ENCODE measurements around the gene KIF26B.

KIF26B gene

DNA sequence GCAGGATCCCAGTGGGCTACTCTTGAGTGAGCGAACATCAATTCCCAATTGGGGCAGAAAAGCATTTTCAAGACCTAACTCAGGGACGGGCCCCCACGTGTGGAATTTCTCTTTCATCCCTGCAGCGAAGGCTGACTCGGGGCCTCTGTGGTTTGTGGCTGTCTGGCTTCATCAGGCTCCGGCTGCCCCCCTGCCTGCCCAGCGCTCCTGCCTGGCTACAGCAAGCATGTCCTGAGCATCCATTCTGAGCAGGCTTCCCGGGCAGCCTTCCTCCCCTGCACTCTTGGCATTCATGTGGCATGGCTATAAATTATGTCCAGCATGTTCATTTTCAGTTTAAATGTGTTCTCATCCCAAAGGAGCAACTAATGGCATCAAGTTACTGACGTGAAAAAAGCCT is 588.1 kb downstream of the KIF26B start:
- in situ Hi-C loops (cut with HindIII; ENCODE audit: low pct_unique_long_range_greater_than_20kb, low sequenced_read_pairs) = no loop called here
- TF ChIP-seq JUND (IDR thresholded peaks at IDR 0.05; ENCODE audit: low read depth) = no peak
- no peak for DNase-seq (ENCODE audit: low read depth in 1 of 2, low spot score in 1 of 2)

DNA sequence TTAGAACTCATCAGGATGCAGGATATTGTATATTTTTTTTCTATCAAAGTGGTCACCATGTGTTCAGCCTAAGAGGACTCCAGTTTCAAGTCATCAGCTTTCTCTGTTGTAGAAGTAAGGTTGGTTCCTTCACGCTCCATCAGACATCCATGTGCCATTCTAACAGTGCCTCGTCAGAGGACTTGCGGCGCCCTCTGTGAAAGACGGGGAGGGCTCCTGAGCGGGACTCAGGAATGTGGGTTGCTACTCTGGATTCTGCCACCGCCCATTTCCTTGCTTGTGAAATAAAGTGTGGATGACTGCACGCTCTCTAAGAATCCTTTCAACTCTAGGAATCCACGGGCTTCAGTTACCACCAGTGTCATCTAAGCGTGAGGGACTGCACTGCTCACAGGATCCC is 593.5 kb downstream of the KIF26B start:
- TF ChIP-seq JUND (IDR thresholded peaks at IDR 0.05; ENCODE audit: low read depth) = no peak
- in situ Hi-C loops (cut with HindIII; ENCODE audit: low pct_unique_long_range_greater_than_20kb, low sequenced_read_pairs) = no loop called here
- DNase-seq (ENCODE audit: low read depth in 1 of 2, low spot score in 1 of 2) = no peak

DNA sequence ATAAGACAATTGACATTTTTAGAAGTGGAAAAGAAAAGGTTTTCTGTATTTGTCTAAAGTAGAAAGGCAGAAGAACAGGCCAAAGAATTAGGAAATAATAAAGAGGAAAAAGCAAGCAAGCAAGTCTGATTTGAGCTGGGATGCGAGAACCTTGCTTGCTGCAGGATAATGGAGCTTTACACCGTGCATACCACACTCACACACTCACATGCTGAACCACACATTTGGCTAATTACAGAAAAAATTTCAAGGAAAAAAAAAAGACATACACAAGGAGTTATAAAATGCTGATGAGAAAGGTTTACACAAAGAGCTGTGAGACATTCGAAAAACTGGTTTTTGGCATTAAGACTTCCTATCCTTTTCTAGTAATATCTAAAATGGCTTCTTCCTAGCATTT is 593.9 kb downstream of the KIF26B start:
- TF ChIP-seq JUND (IDR thresholded peaks at IDR 0.05; ENCODE audit: low read depth) = no peak
- DNase-seq (ENCODE audit: low read depth in 1 of 2, low spot score in 1 of 2) = no peak
- in situ Hi-C loops (cut with HindIII; ENCODE audit: low pct_unique_long_range_greater_than_20kb, low sequenced_read_pairs) = no loop called here

DNA sequence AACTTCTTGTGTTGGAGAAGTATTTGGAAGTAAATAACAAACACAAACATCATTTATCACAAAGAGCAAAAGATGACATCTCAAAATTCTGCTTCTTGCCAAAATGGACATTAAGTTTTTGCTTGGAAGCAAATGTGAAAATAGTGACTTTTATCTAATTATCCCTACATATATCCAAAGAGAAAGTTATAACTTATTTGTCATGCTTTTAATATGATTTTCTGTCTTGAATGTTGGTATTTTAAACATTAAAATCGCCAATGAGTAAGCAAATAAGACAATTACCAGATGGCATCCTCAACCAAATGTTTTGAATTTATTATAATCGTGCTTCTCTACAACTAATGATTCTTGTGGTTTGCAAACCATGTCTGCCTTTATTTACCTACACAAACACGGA is 594.3 kb downstream of the KIF26B start:
- in situ Hi-C loops (cut with HindIII; ENCODE audit: low pct_unique_long_range_greater_than_20kb, low sequenced_read_pairs) = no loop called here
- TF ChIP-seq JUND (IDR thresholded peaks at IDR 0.05; ENCODE audit: low read depth) = no peak
- no peak for DNase-seq (ENCODE audit: low read depth in 1 of 2, low spot score in 1 of 2)

DNA sequence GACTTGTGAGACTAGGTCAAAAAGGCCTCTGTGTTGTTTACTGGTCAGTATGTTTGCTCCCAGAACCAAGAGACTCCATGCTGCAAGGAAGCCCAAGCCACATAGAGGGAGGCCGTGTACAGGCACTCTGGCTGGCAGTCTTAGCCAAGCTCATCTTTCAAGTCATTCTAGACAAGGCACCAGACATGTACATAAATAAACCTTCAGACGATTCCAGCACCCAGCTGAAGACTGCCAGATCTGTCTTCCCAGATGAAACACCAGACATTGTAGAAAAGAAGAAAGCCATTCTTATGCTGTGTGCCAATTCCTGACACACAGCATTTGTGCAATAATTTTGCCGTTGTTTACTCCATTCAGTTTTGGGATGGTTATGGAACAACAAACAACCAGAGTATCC is 595.5 kb downstream of the KIF26B start:
- DNase-seq (ENCODE audit: low read depth in 1 of 2, low spot score in 1 of 2) = no peak
- in situ Hi-C loops (cut with HindIII; ENCODE audit: low pct_unique_long_range_greater_than_20kb, low sequenced_read_pairs) = no loop called here
- TF ChIP-seq JUND (IDR thresholded peaks at IDR 0.05; ENCODE audit: low read depth) = no peak

DNA sequence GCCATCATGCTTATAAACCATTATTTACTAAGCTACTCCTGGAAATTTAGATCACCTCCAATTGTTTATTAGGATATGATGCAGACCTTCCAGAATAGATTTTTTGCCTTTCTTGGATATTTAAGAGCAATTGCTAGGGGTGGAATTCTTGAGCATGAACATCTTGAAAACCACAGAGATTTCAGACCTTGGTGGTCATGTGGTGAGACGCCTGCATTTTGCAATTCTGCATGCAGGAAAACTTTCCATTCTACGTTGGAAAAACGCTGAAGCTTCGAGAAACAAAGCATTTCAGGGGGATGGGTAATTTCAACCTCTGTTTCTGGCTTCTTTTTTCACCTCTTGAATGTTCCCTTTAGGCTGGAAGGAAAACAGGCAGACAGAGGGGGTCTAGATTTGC is 596.3 kb downstream of the KIF26B start:
- no peak for TF ChIP-seq JUND (IDR thresholded peaks at IDR 0.05; ENCODE audit: low read depth)
- in situ Hi-C loops (cut with HindIII; ENCODE audit: low pct_unique_long_range_greater_than_20kb, low sequenced_read_pairs) = no loop called here
- no peak for DNase-seq (ENCODE audit: low read depth in 1 of 2, low spot score in 1 of 2)

DNA sequence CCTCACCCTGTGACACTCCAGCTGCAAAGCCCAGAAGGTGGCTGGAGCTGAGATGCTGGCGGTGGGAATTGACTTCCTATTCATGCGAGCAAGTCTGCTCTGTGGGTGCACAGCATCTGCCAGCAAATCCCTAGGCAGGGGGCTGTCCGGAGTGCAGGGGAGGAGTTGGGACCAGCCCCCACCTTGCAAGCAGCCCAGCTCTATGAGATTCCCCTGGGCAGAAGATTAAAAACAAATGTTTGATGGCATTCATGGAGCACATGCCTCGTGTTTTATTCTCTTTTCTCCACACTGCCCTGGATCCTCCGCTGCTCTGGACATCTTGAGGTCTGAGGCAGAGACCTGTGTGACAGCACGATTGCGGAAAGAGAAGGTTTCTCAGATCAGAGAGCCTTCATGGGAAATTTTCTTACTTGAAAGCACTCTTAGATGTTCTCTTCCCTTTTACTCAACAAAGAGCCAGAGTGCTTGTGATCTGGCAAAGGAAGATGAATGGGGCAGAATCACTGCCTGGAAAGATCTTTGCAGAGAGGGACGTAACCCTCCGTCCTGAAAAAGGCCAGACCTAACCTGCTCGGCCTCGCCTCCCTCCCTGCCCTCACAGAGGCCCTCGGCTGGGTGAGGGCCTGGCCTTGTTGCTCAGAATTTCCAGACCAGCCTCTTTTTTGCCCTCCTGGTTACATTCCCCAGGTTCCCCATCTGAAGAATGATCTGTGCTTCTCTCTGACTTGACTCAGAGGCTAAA is 597.1 kb downstream of the KIF26B start:
- in situ Hi-C loops (cut with HindIII; ENCODE audit: low pct_unique_long_range_greater_than_20kb, low sequenced_read_pairs) = no loop called here
- DNase-seq (ENCODE audit: low read depth in 1 of 2, low spot score in 1 of 2) = no peak
- no peak for TF ChIP-seq JUND (IDR thresholded peaks at IDR 0.05; ENCODE audit: low read depth)

DNA sequence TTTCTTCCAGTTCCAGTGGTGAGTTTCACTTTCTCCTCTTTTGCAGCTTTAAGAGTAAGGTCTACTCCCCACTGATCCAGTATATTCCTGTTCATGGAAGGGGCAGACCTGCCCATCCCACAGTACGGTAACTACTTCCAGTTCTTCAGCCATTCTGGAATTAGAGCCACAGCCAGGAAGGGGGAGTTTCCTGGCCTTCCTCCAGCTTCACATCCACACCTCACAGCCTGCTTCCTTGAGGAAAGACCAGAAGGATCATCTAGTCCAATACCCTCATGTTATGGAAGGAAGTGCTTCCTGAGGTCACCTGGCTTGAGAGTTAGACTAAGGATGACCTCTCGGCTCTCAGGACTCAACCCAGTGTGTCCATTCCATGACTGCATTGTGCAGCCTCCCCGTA is 597.8 kb downstream of the KIF26B start:
- no peak for TF ChIP-seq JUND (IDR thresholded peaks at IDR 0.05; ENCODE audit: low read depth)
- in situ Hi-C loops (cut with HindIII; ENCODE audit: low pct_unique_long_range_greater_than_20kb, low sequenced_read_pairs) = no loop called here
- no peak for DNase-seq (ENCODE audit: low read depth in 1 of 2, low spot score in 1 of 2)

DNA sequence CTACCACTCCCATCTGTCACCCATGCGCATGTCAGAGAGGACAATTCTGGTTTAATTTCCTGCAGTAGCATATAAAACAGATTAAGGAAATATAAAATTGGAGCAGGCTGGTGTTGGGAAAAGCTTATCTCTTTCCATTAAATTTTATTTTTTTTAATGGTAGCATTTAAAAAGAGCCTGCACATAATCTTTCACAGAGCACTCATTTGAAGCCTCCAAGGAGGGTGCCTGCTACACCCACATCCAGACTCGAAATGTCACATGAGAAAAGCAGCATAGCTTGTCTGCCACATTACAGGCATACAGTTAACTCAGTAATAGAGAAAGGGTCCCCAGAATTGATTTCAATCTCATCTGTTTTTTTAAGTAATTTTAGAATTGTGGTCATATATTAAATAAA is 599.0 kb downstream of the KIF26B start:
- in situ Hi-C loops (cut with HindIII; ENCODE audit: low pct_unique_long_range_greater_than_20kb, low sequenced_read_pairs) = no loop called here
- no peak for TF ChIP-seq JUND (IDR thresholded peaks at IDR 0.05; ENCODE audit: low read depth)
- DNase-seq (ENCODE audit: low read depth in 1 of 2, low spot score in 1 of 2) = no peak

DNA sequence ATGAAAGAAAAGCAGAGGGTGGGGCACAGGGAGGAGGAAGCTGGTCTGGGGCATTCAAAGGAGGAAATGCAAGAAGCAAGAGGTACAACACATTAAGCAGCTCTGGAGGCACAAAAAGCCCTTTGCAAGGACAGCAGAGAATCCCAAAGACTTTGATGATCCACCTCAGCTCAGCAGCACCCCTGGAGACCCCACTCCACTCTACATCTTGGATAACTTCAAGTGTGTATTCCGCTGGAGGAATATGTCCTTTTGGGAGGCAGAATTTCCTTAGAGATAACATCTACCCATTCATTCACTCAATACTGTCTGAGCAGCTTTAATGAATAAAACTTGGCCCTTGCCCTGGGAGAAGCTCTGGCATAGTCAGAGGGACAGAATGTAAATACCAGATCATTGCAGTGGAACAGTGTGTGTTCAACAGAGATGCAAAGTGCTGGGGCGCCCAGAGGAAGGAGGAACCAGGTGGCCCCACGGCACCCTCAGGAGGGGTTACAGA is 599.7 kb downstream of the KIF26B start:
- in situ Hi-C loops (cut with HindIII; ENCODE audit: low pct_unique_long_range_greater_than_20kb, low sequenced_read_pairs) = no loop called here
- no peak for DNase-seq (ENCODE audit: low read depth in 1 of 2, low spot score in 1 of 2)
- no peak for TF ChIP-seq JUND (IDR thresholded peaks at IDR 0.05; ENCODE audit: low read depth)
